Glutamatergic neuron (in vitro differentiated cells): ENCODE data around the gene LCN2. TPM values are rescaled to one million over a fixed set of nuclear protein-coding genes. Genes with fewer than 3 reads are reported as not detected.

Source experiments
- DNase-seq: peaks from one replicate; pipeline ENCODE4 v3.0.0; 2022
- H3K27ac Mint-ChIP-seq: one replicate; pipeline ENCODE4 v1.8.0; 2020; ENCODE audit warnings: mild to moderate bottlenecking, mixed read lengths, inconsistent platforms; ENCODE audit not compliant: unreplicated experiment
- H3K27me3 Mint-ChIP-seq: one replicate; pipeline ENCODE4 v1.8.0; 2020; ENCODE audit warnings: mild to moderate bottlenecking, moderate library complexity, mixed read lengths, inconsistent platforms; ENCODE audit not compliant: unreplicated experiment
- H3K36me3 Mint-ChIP-seq: one replicate; pipeline ENCODE4 v1.8.0; 2020; ENCODE audit warnings: mild to moderate bottlenecking, mixed read lengths, inconsistent platforms; ENCODE audit not compliant: unreplicated experiment
- H3K4me1 Mint-ChIP-seq: one replicate; pipeline ENCODE4 v1.8.0; 2020; ENCODE audit warnings: mild to moderate bottlenecking, low read depth, mixed read lengths, inconsistent platforms; ENCODE audit not compliant: unreplicated experiment
- H3K4me3 Mint-ChIP-seq: one replicate; pipeline ENCODE4 v1.8.0; 2020; ENCODE audit warnings: mild to moderate bottlenecking, mixed read lengths, inconsistent platforms; ENCODE audit not compliant: unreplicated experiment
- H3K9me3 Mint-ChIP-seq: one replicate; pipeline ENCODE4 v1.8.0; 2020; ENCODE audit warnings: mild to moderate bottlenecking, moderate library complexity, mixed read lengths, inconsistent platforms; ENCODE audit not compliant: unreplicated experiment
- total RNA-seq: library from RNA; stranded (reverse); fragmentation: NEBNext Ultra II Directional; extraction: Animal tissue kit (Norgen Biotek cat#: 25700); gene quantifications from one replicate; pipeline ENCODE4 v1.2.1, GENCODE V29; 2021; ENCODE audit not compliant: unreplicated experiment
- TF ChIP-seq, protein P1 (sequence below): fragments of 200-600 bp; sonication (generic); IDR thresholded peaks from one replicate; pipeline ENCODE4 v1.5.0; 2021; ENCODE audit not compliant: partially characterized antibody, unreplicated experiment

Gene LCN2
- total RNA-seq, 1 donor from 2014 or later = not detected

- no peak for DNase-seq
- H3K4me3 Mint-ChIP-seq = no peak overlapping the region
- H3K9me3 Mint-ChIP-seq = peaks cover 8% of the 10 kb centered on the region
- H3K27ac Mint-ChIP-seq = no peak overlapping the region
- peaks cover 3% of the 10 kb centered on the region for H3K4me1 Mint-ChIP-seq
- H3K27me3 Mint-ChIP-seq = peaks cover 6% of the 10 kb centered on the region
- TF ChIP-seq, protein P1, sequence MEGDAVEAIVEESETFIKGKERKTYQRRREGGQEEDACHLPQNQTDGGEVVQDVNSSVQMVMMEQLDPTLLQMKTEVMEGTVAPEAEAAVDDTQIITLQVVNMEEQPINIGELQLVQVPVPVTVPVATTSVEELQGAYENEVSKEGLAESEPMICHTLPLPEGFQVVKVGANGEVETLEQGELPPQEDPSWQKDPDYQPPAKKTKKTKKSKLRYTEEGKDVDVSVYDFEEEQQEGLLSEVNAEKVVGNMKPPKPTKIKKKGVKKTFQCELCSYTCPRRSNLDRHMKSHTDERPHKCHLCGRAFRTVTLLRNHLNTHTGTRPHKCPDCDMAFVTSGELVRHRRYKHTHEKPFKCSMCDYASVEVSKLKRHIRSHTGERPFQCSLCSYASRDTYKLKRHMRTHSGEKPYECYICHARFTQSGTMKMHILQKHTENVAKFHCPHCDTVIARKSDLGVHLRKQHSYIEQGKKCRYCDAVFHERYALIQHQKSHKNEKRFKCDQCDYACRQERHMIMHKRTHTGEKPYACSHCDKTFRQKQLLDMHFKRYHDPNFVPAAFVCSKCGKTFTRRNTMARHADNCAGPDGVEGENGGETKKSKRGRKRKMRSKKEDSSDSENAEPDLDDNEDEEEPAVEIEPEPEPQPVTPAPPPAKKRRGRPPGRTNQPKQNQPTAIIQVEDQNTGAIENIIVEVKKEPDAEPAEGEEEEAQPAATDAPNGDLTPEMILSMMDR = no peak
- no peaks in the 10 kb centered on the region for H3K36me3 Mint-ChIP-seq
Observed at GRCh38 chr9:128151309-128152132, 2.3 kb downstream of the LCN2 start.

GRCh38 chr9:128152133-128153059 lies 3.1 kb downstream of the LCN2 start:
- no peak for DNase-seq
- peaks cover 5% of the 10 kb centered on the region for H3K9me3 Mint-ChIP-seq
- TF ChIP-seq, protein P1 = no peak
- no peaks in the 10 kb centered on the region for H3K36me3 Mint-ChIP-seq
- H3K4me3 Mint-ChIP-seq = no peak overlapping the region
- peaks cover 3% of the 10 kb centered on the region for H3K4me1 Mint-ChIP-seq
- H3K27ac Mint-ChIP-seq = no peak overlapping the region
- H3K27me3 Mint-ChIP-seq = peaks cover 4% of the 10 kb centered on the region

- TF ChIP-seq, protein P1 = no peak
- Mint-ChIP-seq H3K36me3 (no peaks in the 10 kb centered on the region), H3K9me3 (peaks cover 5% of the 10 kb centered on the region), H3K27me3 (peaks cover 3% of the 10 kb centered on the region), H3K27ac (no peak overlapping the region), H3K4me1 (peaks cover 3% of the 10 kb centered on the region), H3K4me3 (no peak overlapping the region)
- no peak for DNase-seq
Observed at GRCh38 chr9:128153060-128153946, 4.0 kb downstream of the LCN2 start.

- H3K27ac Mint-ChIP-seq = no peak overlapping the region
- H3K4me1 Mint-ChIP-seq = peaks cover 3% of the 10 kb centered on the region
- H3K9me3 Mint-ChIP-seq = peaks cover 5% of the 10 kb centered on the region
- no peak for DNase-seq
- H3K36me3 Mint-ChIP-seq = no peaks in the 10 kb centered on the region
- TF ChIP-seq, protein P1 = no peak
- H3K4me3 Mint-ChIP-seq = no peak overlapping the region
- peaks cover 3% of the 10 kb centered on the region for H3K27me3 Mint-ChIP-seq
Observed at GRCh38 chr9:128153947-128154695, 4.9 kb downstream of the LCN2 start.
